LNCaP clone FGC (cell line): ENCODE measurements around the gene STRN.

ENCODE experiments used
- DNase-seq: peaks from one replicate; pipeline ENCODE4 v3.0.0-alpha.2; 2011; ENCODE audit warnings: low read depth
- H3K4me3 ChIP-seq: 2 replicates; pipeline ENCODE4 v1.5.1; 2011; ENCODE audit warnings: mild to moderate bottlenecking, low read depth, low read length, control low read depth
- TF ChIP-seq, protein P1 (sequence below): IDR thresholded peaks from 2 replicates; pipeline ENCODE4 v1.5.1; 2012; ENCODE audit warnings: mild to moderate bottlenecking; ENCODE audit not compliant: control insufficient read depth, insufficient read depth; ENCODE audit errors: extremely low read depth

STRN gene

GRCh38 chr2:36807223-36807886 is 159.0 kb downstream of the STRN start:
- TF ChIP-seq, protein P1, sequence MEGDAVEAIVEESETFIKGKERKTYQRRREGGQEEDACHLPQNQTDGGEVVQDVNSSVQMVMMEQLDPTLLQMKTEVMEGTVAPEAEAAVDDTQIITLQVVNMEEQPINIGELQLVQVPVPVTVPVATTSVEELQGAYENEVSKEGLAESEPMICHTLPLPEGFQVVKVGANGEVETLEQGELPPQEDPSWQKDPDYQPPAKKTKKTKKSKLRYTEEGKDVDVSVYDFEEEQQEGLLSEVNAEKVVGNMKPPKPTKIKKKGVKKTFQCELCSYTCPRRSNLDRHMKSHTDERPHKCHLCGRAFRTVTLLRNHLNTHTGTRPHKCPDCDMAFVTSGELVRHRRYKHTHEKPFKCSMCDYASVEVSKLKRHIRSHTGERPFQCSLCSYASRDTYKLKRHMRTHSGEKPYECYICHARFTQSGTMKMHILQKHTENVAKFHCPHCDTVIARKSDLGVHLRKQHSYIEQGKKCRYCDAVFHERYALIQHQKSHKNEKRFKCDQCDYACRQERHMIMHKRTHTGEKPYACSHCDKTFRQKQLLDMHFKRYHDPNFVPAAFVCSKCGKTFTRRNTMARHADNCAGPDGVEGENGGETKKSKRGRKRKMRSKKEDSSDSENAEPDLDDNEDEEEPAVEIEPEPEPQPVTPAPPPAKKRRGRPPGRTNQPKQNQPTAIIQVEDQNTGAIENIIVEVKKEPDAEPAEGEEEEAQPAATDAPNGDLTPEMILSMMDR, result no peak
- no peak for DNase-seq
- no peak overlapping the region for H3K4me3 ChIP-seq

- no peak for DNase-seq
- H3K4me3 ChIP-seq, result no peak overlapping the region
- TF ChIP-seq, protein P1, result no peak
These were observed 160.6 kb downstream of the STRN start for GRCh38 chr2:36805635-36806224.

DNA sequence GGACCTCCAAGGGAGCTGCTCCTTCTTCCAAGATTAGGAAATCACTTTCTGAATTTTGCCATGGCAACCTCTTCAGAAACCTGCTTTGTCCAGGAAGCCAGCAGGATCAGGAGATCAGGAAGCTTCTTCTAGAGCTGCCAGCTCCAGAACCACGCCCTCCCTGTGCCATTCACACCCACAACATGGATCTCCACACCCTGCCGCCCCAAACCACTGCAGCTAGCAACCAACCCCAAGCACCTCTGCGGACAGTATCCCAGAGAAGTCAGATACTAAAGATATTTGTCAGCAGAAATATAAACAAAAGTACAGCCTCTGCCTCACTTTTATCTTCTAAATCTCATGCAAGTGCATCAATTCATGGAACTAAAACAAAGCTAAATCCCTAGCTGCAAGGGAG is 163.4 kb downstream of the STRN start:
- TF ChIP-seq, protein P1, result no peak
- no peak for DNase-seq
- H3K4me3 ChIP-seq, result no peak overlapping the region

- TF ChIP-seq, protein P1, result no peak
- no peak for DNase-seq
- no peak overlapping the region for H3K4me3 ChIP-seq
These were observed 165.2 kb downstream of the STRN start for GRCh38 chr2:36801088-36801487.

DNA sequence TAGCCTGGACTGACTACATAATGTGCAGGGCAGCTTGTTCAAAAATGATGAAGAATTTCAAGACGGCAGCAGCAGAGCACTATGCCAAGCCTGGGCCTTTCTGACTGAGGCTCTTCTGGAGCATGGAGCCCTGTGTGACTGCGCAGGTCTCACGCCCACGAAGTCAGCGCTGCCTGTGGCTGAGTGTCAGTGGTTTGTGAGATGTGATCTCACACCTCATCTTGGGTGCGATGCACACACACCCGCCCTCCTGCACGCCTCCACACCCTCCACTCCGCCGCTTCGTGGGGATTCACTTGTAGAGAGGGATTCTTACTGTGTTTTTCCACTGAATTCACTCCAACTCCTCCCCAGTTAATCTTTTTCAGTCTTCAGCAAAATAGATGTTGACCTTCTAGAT is 166.0 kb downstream of the STRN start:
- no peak overlapping the region for H3K4me3 ChIP-seq
- TF ChIP-seq, protein P1, result no peak
- no peak for DNase-seq

DNA sequence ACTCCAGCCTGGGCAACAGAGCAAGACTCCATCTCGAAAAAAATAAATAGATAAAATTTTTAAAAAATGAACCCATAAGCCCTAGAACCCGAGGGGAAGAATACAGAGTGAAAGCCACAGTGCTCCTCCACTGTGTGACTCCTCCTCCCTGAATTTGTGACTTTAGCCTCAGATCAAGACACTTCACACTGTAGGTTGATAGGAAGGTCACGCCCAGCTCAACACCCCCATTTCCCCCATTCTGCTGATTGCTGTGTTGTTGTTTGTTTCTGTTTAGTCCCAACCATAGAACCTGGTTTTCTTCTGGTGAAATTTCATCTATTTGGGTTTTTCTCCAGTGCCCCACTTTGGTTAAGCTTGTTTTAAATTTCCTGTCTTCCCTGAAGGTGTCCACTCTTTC is 167.6 kb downstream of the STRN start:
- TF ChIP-seq, protein P1, result no peak
- no peak overlapping the region for H3K4me3 ChIP-seq
- no peak for DNase-seq

DNA sequence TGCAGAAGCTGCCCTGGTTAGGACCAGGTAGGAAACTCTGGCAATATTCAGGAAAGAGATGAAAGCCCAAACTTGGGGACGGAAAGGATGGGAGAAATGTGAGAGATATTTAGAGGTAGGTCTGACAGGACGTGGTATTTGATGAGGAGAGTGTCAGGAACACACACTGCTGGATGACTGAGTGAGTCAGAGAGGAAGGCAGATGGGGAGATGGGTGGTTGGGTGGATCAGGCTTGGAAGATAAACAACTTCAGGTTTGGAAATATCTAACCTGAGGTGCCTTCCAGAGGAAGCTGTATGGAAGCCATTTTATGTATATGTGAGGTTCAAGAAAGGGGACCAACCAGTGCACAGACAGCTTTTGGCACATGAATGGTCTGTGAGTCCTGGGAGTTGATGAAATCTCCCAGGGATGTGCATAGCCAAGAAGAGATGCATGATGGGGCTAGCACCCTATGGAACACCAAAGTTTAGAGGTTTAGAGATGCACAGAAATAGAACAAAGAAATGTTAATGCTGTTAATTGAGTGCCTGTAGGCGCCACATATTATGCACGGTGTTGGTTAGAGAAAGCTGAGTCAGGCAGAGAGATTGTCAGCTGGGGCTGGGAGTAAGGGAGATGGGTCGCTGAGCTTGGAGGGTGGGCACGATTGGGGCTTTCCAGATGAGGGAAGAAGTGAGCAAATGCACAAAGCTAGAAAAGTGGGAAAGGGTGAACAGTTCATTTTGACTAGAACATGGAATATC is 168.8 kb downstream of the STRN start:
- no peak overlapping the region for H3K4me3 ChIP-seq
- TF ChIP-seq, protein P1, result no peak
- DNase-seq, result no peak
